AG04450 (cell line): Measurements from ENCODE around the gene DCAF8. TPM values are rescaled to one million over a fixed set of nuclear protein-coding genes. Genes with fewer than 3 reads are reported as not detected.

Experiments used
- CTCF ChIA-PET: fragments of 300-600, 350-600 bp; formaldehyde crosslinking; extraction: SDS; loops from one replicate; lab custom pipeline; 2022; ENCODE audit warnings: antibody characterized with exemption, inconsistent platforms; lab: Charles Lee
- POLR2A ChIA-PET: fragments of 350-600 bp; formaldehyde crosslinking; extraction: SDS; loops from one replicate; lab custom pipeline; 2021; ENCODE audit warnings: antibody characterized with exemption, inconsistent platforms; lab: Yijun Ruan, JAX
- DNase-seq: peaks from one replicate; pipeline ENCODE4 v3.0.0-alpha.2; 2011; ENCODE audit warnings: low read depth, low spot score
- H3K27ac ChIP-seq: one replicate; pipeline ENCODE4 v1.5.1; 2012; ENCODE audit warnings: low read depth, low read length, control low read depth
- H3K27me3 ChIP-seq: one replicate; pipeline ENCODE4 v1.6.0; 2012; ENCODE audit warnings: low read length; ENCODE audit not compliant: control insufficient read depth, insufficient read depth
- H3K4me3 ChIP-seq: 2 replicates; pipeline ENCODE4 v1.5.1; 2011; ENCODE audit warnings: mild to moderate bottlenecking, low read depth, low read length, control low read depth
- H3K9me3 ChIP-seq: 2 replicates; pipeline ENCODE4 v1.5.1; 2012; ENCODE audit warnings: low read length; ENCODE audit not compliant: control insufficient read depth, insufficient read depth
- CTCF ChIP-seq: IDR thresholded peaks from 2 replicates; pipeline ENCODE4 v1.5.1; 2011; ENCODE audit warnings: low read depth, low read length, control low read depth, inconsistent platforms
- polyA plus RNA-seq: library from polyadenylated mRNA; depleted of rRNA; stranded (reverse); fragments of >200 nt; gene quantifications from 2 replicates; pipeline ENCODE4 v1.2.3, GENCODE V29; 2011

Gene DCAF8
- polyA plus RNA-seq, 1 experiment, result 108 TPM

GRCh38 chr1:160206036-160206389, 56.3 kb downstream of the DCAF8 start:
- H3K9me3 ChIP-seq, result peaks cover 2% of the 10 kb centered on the region; the same call in 1 of the 2 replicates
- no peak for TF ChIP-seq CTCF
- ChIA-PET CTCF (interaction anchor here (1.1 to 9.2 kb wide), 5 partner anchors 13 to 105 kb away, joined by 4 to 130 read pairs (median 6); no protein-coding TSS in a partner anchor), POLR2A (interaction anchor here (0.7 to 1.0 kb wide), 3 partner anchors 12 to 56 kb away, joined by 3 read pairs; partner anchors contain the start of gene DCAF8)
- peak overlapping the region; percentile 75 for H3K27ac ChIP-seq
- H3K4me3 ChIP-seq, result peak overlapping the region; percentile 95
- H3K27me3 ChIP-seq, result no peaks in the 10 kb centered on the region
- no peak for DNase-seq

- peak within 1 kb of the TSS; percentile 75 for H3K27ac ChIP-seq
- peaks cover 2% of the 10 kb centered on the region; the same call in 1 of the 2 replicates for H3K9me3 ChIP-seq
- peak within 1 kb of the TSS; percentile 95 for H3K4me3 ChIP-seq
- ChIA-PET CTCF (interaction anchor here (1.1 to 9.2 kb wide), 6 partner anchors 13 to 120 kb away, joined by 4 to 130 read pairs (median 5); no protein-coding TSS in a partner anchor), POLR2A (interaction anchor here (0.7 kb wide), 1 partner anchor 12 kb away, joined by 3 read pairs; no protein-coding TSS in a partner anchor)
- TF ChIP-seq CTCF, result no peak
- DNase-seq, result no peak
- no peaks in the 10 kb centered on the region for H3K27me3 ChIP-seq
These were observed 56.9 kb downstream of the DCAF8 start, which contains the start of gene PEA15 for GRCh38 chr1:160205242-160206035. Gene PEA15 (plus strand): TSS chr1:160205384. CDS start chr1:160211545, 6,161 bp downstream.

- TF ChIP-seq CTCF, result no peak
- H3K9me3 ChIP-seq, result peaks cover 2% of the 10 kb centered on the region; the same call in 1 of the 2 replicates
- peak overlapping the region; percentile 52 for H3K27ac ChIP-seq
- DNase-seq, result no peak
- ChIA-PET POLR2A (no interaction called here), CTCF (interaction anchor here (0.6 to 9.2 kb wide), 6 partner anchors 12 to 157 kb away, joined by 4 to 130 read pairs (median 8); no protein-coding TSS in a partner anchor)
- H3K4me3 ChIP-seq, result peak overlapping the region; percentile 43
- H3K27me3 ChIP-seq, result no peaks in the 10 kb centered on the region
These were observed 57.7 kb downstream of the DCAF8 start for GRCh38 chr1:160204526-160205241.

- Histone ChIP-seq H3K4me3 (no peak overlapping the region), H3K27me3 (peaks cover 3% of the 10 kb centered on the region), H3K27ac (no peak overlapping the region), H3K9me3 (peaks cover 2% of the 10 kb centered on the region; the same call in 1 of the 2 replicates)
- no peak for DNase-seq
- TF ChIP-seq CTCF, result no peak
- ChIA-PET CTCF (interaction anchor here (0.9 to 9.2 kb wide), 4 partner anchors 8 to 115 kb away, joined by 4 to 130 read pairs (median 10); no protein-coding TSS in a partner anchor), POLR2A (no interaction called here)
These were observed 61.6 kb downstream of the DCAF8 start for GRCh38 chr1:160200786-160201185.
